HG03571 (cell line): Measurements from ENCODE around the gene RALY.

Source experiments
- ATAC-seq: cut with Tn5 transposase; IDR thresholded peaks from one replicate; pipeline ENCODE4 v1.9.1; 2021; ENCODE audit not compliant: unreplicated experiment

The RALY gene

DNA sequence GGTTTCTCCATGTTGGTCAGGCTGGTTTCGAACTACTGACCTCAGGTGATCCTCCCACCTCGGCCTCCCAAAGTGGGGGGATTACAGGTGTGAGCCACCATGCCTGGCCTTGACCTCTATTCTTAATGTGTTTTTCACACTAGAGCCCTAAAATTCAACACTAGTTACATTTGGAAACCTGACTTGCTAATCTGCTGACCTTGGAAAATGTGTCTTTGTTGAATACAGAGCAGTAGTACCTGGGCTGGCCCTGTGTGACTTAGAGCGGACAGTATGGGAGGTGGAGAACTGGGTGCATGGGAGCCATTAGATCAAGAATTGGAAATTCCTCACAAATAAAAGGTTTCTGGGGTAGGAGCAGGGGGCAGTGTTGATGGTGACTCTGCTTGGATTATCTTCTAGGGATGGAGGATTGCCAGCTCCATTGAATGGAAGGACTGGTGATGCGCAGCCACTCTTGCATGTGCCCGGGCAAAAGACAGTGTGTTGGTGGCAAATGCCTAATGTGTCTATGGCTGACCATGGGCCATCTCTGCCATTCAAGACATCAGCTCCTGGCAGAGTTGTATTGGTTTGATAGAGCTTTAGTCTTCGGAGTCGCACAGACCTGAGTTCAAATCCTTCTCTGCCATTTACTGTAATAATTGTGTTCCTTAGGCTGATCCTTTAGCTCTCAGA lies 53.4 kb downstream of the RALY start:
- no peak for ATAC-seq

- ATAC-seq = no peak
Measured at GRCh38 chr20:34047917-34048316, 54.2 kb downstream of the RALY start.

DNA sequence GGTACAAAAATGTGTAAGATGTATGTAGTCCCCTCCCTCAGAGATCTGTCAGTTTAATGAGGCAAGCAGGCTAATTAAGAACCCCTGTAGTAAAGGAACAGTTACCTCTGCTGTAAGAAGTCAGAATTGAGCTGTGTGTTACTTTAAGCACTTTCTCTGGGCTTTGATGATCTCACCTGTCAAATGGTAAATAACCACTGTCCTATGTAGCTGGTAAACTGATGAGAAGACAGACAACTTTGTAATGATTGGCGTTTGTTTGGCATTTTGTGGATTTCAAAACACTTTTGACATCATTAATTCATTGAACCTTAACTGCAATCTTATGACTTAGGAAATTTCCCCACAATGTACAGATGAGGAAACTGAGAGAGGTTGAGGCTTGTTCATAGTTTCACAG lies 55.7 kb downstream of the RALY start:
- no peak for ATAC-seq

DNA sequence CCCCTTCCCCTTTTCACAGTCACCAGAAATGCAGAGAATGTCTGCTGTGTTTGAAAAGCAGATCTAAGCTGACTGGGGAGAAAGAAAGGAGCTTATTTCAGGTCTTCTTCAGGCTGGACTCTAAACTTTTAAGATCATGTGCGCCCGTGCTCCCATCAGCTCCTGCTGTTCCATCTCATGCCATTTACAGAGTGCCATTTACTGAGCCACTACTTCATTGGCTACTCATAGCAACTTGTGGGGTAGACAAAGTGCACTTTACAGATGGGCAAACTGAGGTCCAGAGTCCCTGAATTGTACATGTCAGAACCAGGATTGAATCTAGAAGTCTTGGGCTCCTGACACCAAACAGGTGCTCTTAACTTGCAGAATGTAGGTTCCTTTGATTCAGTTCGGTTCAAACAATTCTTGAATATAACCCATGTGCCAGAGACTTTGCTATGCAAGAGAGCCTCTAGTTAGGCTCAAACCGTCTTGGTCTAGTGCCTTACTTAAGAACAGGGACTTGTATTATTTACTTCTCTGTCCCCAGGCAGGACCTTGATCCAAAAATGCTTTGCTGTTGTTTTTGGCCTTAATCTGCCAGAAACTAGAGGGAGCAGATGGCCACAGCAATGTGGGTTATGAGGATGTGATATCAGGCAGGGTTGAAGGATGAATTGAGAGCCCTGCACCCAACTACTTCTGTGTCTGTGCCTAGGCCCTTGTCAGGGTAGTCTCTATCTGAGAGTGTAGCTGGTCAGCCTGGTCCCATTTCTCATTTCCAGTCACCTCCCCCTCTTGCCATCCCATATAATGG lies 56.4 kb downstream of the RALY start:
- no peak for ATAC-seq

DNA sequence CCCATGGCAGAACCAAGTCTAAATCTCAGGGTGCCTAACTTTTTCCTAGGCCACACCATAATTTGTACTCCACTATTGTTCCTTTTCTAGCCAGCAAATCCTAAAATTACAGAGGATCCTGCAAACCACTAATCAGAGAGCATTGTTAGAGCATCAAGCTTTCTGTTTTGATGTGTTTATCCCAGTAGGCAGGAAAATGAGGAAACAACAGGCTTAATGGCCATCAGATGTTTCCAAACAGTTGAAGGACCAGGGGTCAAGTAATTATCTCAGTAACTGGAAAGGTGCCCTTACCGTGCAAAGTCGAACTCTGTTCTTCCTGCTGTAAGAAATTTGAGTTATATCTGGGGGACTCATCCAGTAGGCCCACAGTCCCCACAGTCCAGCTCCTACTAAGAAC lies 58.7 kb downstream of the RALY start:
- no peak for ATAC-seq

DNA sequence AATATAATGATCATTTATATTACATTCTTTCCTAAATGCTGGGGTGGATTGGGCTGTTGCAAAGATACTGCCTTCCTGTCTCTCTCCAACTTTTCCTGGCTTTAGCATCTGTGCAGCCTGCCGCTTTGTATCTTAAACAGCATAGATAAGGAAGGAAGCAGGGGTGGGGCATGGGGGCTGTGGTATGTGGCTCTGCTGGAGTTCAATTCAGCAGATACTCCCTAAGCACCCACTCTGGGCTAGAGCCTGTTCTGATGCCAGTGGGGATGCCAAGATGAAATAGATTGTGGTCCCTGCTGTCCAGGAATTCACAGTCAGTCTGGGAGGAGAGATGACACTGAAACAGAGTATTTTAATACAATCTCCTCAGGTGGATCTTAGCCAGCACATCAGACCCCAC lies 61.6 kb downstream of the RALY start:
- no peak for ATAC-seq

DNA sequence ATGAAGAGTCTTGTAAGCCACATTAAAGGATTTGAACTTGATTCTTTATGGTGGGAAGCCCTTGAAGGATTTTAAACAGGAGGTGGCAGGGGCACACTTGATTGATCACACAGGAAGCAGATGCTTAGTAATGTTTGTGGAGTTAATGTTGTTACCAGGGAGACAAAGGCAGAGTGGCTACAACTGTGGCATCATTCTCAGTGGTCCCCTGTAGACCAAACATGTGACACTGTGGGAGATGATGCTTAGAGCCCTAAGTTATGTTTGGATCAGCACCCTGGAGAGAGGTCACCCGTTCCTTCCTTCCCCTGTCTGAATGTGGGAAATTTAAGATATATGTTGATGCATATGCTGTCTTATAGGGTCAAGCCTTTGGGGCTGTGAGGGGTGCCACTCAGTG lies 65.1 kb downstream of the RALY start:
- no peak for ATAC-seq

GRCh38 chr20:34060970-34061369 lies 67.3 kb downstream of the RALY start:
- ATAC-seq = no peak

GRCh38 chr20:34061695-34062094 lies 68.0 kb downstream of the RALY start:
- ATAC-seq = no peak

GRCh38 chr20:34062570-34063482 lies 69.1 kb downstream of the RALY start:
- no peak for ATAC-seq

DNA sequence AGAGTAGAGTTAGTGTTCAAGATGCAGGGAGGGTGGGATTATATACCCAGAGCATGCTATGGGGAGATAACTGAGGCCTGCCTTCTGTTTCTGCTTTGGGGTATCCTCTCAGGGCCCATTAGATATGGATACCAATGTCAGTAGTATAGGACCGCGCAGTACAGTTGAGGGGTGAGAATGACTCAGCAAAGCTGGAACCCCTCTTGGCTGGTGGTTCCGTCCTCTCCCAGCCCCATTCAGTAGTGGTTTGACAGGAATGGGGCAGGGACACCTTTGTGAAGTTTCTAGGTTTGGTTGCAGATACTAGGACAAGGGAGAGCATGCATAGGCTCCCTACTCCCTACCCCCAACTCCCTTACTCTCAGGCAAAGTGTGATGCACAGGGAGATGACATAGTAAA lies 70.6 kb downstream of the RALY start:
- ATAC-seq = no peak

DNA sequence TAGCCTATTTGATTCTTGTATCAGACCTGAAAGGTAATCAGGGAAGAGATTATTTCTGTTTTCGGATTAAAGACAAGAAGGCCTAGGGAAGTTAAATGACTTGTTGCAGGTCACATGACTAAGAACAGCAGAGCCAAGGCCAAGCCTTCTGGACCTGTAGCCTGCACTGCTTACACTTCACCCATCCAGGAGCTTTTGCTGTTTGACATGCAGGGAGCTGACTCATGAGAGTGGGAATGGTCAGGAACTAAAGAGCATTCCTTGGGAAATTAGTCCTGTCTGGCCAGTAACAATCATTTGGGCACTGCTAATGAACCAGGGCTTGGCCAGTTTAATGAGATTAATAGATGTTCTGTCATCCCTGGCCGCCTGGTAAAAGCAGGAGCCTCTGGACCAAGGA lies 71.5 kb downstream of the RALY start:
- ATAC-seq = no peak

- no peak for ATAC-seq
Measured at GRCh38 chr20:34066476-34067090, 72.9 kb downstream of the RALY start.

DNA sequence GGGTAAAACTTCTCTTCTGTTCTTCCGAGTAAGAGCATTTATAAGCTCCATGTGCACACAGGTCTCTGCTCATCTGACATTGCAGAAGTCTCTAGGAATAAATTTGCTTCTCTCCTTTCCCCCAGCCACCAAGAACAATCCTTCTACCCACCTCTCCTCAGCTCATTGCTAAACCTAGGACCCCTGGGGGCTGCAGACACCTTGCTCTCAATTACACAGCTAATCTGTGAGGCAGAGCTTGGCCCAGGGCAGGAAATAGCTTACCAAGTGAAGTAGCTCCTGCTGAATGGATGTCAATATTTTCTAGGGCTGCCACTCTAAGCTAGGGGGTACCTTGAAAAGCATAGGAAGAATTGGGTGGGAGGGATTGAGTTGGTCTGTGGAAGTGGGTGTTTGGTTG lies 74.3 kb downstream of the RALY start:
- ATAC-seq = no peak

- no peak for ATAC-seq
Measured at GRCh38 chr20:34069341-34070078, 75.8 kb downstream of the RALY start.

DNA sequence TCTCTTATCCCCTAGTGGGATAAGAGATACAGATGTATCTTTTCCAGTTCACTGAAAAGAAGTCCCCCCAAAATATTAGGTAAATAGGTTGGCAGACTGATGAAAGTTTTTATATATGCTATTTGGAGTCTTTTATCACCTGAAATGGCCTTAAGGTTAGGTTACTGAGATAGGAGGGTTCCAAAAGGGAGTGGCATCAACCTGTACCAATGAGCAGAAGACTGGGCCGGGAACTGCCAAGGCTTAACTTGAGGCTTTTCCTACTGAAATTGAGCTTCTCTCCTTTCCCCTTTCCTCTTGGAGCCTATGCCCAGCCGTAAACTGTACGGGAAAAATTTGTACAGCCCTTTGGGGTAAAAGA lies 76.3 kb downstream of the RALY start:
- no peak for ATAC-seq

GRCh38 chr20:34070859-34071258 lies 77.1 kb downstream of the RALY start:
- no peak for ATAC-seq

- ATAC-seq = no peak
Measured at GRCh38 chr20:34072076-34072475, 78.4 kb downstream of the RALY start.

- ATAC-seq = no peak
Measured at GRCh38 chr20:34072778-34073177, 79.1 kb downstream of the RALY start.

DNA sequence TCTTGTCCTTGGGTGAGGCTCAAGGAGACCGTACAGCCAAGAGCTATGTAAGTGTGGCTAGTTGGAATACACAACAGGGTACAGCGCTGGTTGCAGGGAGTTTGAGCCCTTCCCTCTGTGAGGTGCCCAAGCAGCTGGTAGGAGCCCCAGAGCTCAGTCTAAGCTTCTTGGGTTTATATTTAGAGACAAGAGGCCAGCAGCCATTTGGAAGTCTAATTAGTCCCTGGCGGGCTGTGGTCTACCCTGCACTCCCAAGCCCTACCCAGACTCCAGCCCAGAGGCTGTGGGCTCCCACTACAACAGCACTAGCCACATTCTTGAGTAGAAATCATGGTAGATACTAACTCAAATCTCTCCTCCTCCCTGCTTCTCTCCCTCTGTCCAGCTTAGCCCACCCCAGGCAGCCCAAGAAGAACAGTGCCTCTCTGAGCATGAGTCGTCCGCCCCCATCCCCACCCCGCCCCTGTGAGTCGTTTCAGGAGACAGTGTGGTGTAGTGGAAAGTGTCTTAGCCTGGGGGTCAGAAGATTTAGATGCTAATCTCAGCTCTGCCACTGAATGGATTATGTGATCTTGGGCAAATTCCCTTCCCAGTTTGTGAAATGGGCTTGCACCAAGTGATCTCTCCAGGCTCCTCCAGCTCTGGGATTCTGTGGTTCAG lies 80.5 kb downstream of the RALY start:
- ATAC-seq = no peak
